G401 (cell line): ENCODE data around the gene RTCA. TPM values are rescaled to one million over a fixed set of nuclear protein-coding genes. Genes with fewer than 3 reads are reported as not detected.
"Not testable (repeated sequence)": the region's sequence is repeated elsewhere in the genome, so short reads cannot be mapped to it uniquely, and the experiment has no call there.

ENCODE experiments used
- DNase-seq: peaks from one replicate; pipeline ENCODE4 v3.0.0-alpha.2; 2015; ENCODE audit warnings: low spot score
- in situ Hi-C: cut with HindIII; loops from 2 replicates; pipeline ENCODE4 v1.10.0; 2016; ENCODE audit warnings: low sequenced_read_pairs, mixed read lengths
- total RNA-seq: library from RNA; depleted of rRNA; stranded (reverse); fragments of >200 nt; shearing (Covaris generic); gene quantifications from 2 replicates; pipeline ENCODE4 v1.2.3, GENCODE V29; 2014; rRNA removed

The RTCA gene
- 39.0 and 40.4 TPM in 2 replicates for total RNA-seq

DNA sequence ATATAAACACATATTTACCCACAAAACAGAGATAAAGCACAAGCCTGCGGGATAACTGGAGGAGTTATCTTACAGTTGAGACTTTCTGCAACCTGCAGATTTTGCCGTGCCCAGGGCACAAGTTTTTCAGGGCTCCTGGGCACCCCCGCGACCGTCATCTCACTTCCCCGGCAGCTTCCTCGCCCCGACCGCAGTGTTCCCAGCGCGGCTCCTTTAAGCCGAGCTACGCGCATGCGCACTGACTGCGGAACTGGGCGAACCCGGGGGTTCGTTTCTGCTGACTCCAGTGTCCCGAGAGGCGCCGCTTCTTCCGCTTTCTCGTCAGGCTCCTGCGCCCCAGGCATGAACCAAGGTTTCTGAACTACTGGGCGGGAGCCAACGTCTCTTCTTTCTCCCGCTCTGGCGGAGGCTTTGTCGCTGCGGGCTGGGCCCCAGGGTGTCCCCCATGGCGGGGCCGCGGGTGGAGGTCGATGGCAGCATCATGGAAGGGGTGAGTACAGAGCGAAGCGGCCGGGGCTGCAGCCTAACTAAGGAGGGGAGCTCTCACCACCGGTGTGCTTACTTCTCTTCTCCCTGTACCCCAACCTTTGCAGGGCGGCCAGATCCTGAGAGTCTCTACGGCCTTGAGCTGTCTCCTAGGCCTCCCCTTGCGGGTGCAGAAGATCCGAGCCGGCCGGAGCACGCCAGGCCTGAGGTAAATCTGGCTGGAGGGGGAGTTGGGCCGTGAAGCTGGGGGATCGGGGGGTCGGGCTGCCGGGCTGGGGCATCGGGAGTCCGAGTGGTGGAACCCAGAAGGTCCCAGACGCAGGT, at the start of gene RTCA:
Gene RTCA, plus strand, starts transcription at position 286 of the 810 bp plus-strand sequence. Its CDS starts 160 bp downstream, at position 446.
- peak; percentile 93 for DNase-seq
- in situ Hi-C loops = no loop called here

DNA sequence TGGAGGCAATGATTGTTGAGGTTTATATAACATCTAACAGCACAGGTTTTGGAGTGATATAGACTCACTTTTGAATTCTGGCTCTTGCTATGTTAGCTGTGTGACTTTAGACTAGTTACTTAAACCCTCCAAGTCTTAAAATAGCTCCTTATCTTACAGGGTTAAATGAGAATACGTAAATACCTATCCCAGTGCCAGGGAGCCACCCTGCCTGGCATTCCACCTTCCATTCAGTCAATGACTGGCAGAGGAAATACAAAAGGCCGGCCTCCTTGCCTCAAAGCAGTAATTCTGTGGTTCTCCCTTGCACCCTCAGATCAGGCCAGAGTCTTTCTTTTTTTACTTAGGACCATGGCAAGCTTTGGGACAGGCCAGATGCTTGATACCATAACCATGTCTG, 48.2 kb upstream of the RTCA start:
- DNase-seq = no peak
- in situ Hi-C loops = no loop called here

DNA sequence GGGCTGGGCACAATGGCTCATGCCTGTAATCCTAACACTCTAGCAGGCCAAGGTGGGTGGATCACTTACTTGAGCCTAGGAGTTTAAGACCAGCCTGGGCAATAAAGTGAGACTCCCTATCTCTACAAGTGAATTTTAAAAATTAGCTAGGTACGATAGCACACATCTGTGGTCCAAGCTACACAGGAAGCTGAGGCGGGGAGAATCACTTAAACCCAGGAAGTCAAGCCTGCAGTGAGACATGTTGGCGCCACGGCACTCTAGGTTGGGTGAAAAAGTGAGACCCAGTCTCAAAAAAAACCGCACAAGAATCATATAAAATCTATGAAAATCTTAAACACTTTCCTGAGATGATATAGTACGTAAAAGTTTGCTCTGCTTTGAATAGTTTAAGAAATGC, 46.6 kb upstream of the RTCA start:
- no peak for DNase-seq
- in situ Hi-C loops = no loop called here

DNA sequence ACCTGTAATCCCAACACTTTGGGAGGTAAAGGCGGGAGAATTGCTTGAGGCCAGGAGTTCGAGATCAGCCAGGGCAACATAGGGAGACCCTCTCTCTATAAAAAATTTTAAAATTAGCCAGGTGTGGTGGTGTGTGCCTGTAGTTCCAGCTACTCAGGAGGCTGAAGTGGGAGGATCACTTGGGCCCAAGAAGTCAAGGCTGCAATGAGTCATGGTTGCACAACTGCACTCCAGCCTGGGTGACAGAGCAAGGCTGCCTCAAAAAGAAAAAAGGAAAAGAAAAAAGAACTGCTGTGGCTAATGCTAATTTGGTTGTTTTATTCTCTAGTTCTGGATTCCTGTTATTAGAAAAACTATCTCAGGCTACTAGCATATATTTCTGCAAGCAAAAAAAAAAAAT, 46.1 kb upstream of the RTCA start:
- in situ Hi-C loops = no loop called here
- no peak for DNase-seq

DNA sequence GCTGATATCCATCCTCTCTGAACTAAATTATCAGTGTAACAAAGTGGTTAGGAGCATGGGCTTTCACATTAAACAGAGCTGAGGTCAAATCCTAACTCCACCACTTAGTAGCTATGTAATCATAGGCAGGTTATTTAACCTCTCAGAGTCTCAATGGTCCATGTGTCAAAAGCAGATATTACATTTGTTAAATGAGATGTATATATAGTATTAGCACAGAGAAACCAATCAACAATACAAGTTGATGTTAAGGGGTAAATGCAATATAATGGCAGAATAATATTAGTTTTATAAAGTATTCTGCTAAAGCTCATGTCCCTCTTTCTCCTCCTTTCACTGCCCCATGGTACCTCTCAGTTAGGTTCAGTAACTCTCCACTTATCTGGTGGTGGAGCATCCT, 43.6 kb upstream of the RTCA start:
- no peak for DNase-seq
- in situ Hi-C loops = no loop called here

DNA sequence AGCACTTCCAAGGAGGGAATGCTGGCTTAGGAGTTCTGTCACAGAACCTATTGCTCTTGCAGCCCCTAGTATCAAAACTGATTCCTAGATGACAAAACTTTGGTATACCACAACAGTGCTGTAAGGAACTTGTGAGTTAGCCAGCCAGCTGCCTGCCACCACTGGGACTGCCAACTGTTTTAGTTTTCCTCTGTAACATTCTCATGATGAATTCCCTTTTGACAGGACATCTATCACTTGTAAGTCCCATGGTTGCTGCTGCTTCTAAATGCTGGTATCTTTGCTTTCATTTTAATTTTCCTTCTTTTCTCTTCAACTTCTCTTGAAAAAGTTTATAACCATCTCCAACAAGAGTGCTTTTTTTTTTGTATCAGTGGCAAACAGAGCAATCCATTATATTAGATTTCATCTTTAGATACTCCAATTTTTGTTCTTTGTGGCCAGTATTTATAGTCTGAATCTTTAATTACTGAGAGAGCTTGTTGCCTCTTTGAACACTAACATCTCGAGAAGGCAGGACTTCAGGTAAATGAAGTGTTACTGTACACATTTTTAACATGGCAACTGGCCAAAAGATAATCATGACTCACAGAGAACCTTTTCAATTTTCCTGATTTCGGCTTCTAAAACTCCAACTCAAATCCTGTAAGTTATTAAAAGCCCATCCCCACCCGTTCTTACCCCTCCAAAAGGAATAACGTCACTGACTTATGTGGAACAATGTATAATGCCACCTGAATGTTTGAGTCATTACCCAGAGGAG, 36.2 kb upstream of the RTCA start:
- in situ Hi-C loops = no loop called here

DNA sequence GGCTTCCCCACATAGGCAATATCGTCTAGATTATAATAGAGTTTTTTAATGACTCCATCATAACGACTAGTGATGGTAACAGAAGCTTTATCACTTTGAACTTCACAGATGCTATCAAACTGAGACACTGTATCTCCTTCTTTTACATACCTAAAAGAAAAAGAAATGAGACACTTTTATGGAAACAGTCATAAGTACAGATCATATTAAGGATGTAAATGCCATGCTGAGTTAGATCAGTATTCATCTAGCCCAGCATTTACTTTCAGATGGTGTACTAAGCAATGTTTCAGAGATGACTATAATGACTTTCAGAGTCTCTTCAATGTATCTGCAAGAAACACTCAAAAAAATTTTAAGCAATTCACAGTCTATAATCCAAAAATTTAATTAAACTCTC, 35.3 kb upstream of the RTCA start:
- no peak for DNase-seq
- in situ Hi-C loops = no loop called here

More for the DNA sequence above, 36.2 kb upstream of the RTCA start:
- no peak for DNase-seq

DNA sequence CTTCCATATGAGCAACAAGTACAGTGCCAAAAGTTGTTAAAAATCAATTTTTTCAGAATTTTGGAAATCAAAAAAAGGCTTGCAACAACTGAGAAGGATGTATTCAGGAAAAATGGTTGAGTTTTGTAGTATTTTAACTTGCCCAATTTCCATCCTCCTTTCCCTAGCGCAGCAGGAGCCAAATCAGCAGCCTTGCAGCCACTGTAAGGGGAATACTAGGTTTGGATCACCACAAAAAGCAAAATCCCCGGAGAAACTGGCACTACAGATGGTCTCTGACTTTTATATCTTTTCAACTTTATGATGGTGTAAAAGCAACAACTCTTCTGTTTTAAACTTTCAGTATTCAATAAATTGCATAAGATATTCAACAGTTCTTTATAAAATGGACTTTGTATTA, 34.3 kb upstream of the RTCA start:
- DNase-seq = no peak
- in situ Hi-C loops = no loop called here

DNA sequence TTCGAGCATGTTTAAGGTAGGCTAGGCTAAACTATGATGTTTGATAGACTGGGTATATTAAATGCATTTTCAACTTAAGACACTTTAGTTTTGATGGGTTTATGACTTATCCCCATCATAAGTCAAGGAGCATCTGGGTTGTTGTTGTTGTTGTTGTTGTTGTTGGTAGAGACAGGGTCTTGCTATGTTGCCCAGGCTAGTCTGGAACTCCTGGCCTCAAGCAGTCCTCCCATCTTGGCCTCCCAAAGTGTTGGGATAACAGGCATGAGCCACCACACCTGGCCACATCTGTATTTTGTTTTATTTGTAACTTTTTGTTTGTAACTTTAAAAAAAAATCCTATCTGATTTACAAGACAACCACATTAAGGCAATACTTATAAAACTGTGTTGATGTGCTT, 33.9 kb upstream of the RTCA start:
- in situ Hi-C loops = no loop called here
- no peak for DNase-seq

DNA sequence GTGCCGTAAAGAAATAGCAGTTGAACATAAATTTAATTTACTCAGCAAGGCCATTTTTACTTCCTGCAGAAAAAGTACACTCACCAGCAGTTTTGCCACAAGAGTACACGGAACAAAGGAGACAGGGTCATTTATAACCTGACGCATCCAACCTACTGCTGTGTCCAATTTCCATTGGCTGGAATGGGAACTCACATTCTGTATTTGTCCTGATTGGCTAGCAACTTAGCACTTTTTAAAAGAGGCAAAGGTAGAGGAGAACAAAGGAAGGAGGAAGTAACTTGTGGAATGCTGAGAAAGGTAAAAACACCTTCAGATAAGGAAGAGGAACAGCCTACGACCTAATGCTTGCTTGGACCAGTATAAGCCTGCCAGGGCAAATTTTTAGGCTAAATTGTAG, 32.5 kb upstream of the RTCA start:
- in situ Hi-C loops, DNase-seq: not testable (repeated sequence)

DNA sequence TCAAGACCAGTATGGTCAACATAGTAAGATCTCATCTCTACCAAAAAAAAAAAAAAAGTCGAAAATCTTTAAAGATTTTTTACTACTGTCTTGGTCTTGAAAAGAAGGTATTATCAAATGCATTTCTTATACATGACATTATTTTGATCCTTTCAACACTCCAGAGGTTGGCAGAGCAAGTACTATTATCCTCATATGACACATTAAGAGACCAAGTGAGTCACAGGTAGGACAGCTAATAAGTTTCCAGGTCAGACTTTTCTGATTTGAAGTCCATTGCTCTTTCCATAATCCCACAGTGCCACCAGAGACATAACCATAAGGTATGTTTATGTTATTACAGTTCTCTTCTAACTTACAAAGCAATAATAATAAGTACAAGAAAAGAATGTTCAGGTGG, 31.6 kb upstream of the RTCA start:
- no peak for DNase-seq
- in situ Hi-C loops = no loop called here

DNA sequence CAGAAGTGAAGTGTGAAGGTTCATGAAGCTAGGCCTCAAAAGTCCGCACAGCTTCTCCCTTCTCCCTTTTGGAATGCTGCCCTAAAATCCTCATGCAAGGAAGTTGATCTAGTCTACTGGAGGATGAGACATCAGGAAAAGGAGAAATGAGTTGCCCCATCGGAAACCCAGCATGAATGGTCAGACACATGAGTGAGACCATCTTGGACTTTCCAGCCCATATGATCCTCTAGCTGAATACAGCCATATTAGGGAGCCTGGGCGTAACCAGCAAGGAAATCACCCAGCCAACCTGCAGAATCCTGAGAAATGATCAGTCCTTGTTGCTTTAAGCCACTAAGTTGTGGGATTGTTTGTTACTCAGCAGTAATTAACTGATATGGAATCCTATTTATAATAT, 28.9 kb upstream of the RTCA start:
- no peak for DNase-seq
- in situ Hi-C loops = no loop called here

DNA sequence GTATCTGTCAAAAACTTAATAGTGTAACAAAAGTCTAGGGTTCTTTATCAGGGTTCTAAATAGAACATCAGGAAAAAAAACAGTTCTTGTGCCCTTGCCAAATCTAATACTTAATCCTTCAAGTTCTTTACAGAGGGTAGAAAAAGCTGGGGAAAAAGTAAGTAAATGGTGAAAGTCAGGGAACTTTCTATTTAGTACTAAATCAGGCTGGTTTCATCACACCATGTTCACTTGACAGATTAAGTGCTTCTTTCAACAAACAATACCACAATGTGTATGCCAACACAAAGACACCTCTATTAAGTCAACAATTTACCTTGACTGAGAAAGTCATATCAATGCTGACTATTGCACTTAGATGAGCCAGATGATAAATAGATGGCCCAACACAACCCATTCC, 26.1 kb upstream of the RTCA start:
- no peak for DNase-seq
- in situ Hi-C loops = no loop called here

DNA sequence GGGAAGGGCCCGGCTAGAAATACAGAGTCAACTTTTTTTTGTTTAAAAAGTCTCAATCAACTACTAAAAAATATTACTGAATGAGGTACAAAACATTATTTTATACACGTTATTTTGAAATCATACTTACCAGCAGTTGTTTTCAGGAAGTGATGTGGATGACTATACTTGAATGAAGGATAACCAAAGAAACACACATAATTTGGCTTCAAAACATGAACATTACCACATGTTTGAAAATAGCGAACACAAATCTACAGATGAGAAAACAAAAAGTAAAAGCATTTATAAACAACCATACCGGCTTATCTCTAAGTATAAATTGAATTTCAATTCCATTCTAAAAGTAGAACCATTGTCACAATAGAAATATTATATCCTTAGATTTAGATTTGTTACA, 25.4 kb upstream of the RTCA start:
- in situ Hi-C loops = no loop called here
- no peak for DNase-seq

DNA sequence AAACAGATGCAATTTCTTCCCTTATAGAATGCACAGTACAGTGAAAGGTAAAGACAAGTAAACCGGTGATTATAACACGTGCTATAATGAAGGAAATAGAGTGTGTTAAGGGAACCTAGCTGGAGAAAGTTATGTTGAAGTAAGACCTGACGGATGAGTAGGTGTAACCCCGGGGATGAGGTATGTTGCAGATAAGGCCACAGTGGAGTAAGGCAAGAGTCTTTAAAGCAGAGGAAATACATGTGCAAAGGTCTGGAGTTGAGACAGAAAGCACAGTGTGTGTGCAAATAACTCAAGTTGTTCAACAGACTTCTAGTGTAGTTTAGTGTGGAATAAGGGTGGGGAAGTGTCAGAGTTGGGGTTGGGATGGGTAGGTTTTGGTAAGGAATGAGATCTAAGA, 19.3 kb upstream of the RTCA start:
- no peak for DNase-seq
- in situ Hi-C loops = no loop called here

DNA sequence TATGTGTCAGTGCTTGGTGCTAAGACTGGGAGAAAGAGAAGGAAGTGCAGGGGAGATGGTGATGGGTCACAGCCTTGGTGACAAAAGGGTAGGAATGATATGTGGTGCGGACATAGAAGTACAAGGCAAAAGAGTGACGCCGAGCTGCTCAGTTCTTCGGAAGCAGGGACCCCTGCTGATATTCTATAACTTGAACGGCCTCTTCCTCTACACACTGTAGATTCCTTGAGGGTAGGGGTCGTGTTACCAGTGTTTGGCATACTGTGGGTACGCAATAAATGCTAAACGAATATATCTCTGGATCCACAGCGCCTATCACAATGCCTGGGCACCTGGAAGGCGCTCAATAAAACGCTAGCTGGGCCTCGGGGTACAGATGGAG, 16.9 kb upstream of the RTCA start:
- in situ Hi-C loops = no loop called here
- no peak for DNase-seq

DNA sequence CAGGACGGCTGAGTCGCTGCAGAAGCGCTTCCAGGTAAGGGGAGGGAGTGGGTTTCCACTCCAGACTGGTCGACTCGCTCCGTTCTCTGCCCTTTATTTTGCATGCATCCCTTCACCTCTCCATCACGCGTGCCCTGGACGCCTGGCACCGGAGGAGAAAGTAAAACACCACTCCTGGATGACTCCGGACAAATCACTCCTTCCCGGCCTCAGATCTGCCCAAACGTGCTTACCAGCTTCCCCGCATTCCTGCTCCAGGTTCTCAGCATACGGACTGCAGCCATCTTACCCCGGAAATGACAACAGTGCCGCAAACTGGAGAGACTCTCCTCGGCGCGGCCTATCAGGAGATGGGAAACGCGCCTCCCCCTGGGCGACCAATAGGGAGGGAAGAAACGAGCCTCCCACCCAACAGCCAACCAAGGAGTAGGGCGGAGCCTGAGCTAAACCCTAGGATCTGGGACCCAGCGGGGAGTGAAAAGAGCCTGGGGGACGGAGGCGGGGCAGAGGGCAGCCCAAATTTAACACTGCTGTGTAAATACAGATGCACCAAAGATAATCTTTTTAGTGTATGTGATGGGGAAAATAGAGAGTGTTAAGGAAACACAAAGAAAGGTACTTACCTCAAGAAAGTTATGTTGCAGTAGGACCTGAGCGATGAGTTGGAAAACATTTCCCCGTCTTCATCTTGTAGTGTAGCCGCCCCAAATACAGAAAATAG, 16.3 kb upstream of the RTCA start, which contains the start of gene DBT:
Gene DBT, minus strand, starts transcription at position 298 of the 721 bp plus-strand sequence. Its CDS starts 14 bp downstream, at position 284.
- in situ Hi-C loops = no loop called here
- peak; percentile 99 for DNase-seq

DNA sequence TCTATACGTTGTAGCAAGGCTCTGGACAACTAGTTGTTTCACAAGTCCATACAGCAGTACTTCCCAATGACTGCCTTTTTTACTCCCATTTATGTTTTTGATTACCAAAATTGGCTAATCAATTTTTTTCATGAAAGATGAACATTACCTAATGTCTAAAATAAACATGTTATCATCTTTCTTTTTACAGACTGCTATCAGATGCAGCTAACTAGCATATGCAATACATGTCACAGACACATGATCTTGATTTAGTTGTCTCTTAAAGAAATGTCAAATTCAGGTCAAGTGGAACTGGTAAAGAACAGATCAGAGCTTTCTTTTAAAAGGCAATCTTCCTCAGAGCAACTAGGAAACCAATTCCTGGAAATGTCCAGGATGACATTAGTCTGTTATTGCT, 15.8 kb upstream of the RTCA start:
- in situ Hi-C loops = no loop called here
- peak; percentile 21 for DNase-seq

DNA sequence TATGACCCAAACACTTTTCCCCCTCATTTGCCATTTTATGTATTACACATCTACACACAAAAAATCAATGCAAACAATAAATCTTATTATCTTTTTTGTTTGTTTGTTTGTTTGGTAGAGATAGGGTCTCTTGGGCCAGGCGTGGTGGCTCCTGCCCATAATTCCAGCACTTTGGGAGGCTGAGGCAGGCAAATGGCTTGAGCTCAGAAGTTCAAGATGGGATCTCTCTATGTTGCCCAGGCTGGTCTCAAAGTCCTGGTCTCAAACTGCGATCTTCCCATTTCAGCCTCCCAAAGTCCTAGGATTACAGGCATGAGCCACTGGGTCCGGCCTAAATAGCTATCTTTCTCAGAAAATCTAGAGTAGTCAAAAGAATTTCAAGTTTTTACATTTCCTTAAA, 15.2 kb upstream of the RTCA start:
- in situ Hi-C loops = no loop called here
- no peak for DNase-seq

DNA sequence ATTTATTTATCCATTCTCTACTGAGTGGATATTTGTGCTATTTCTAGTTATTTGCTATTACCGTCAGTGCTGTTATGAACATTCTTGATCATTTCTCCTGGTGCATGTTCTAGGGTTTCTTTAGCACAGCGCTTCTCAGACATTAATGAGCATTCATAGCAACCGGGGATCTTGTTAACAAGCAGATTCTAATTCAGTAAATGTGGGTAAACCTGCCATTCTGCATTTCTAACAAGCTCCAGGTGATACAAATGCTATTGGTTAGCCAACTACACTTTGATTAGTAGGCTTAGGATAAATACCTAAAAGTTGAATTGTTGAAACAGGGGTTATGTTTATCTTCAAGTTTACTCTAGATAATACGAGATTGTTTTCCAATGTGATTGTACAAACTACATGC, 13.1 kb upstream of the RTCA start:
- DNase-seq = no peak
- in situ Hi-C loops = no loop called here
